NCI-H1105 (cell line): Measurements from ENCODE around the gene KIF5A.
"Not testable (repeated sequence)": the region's sequence is repeated elsewhere in the genome, so short reads cannot be mapped to it uniquely, and the experiment has no call there.

Experiments used
- DNase-seq: peaks from one replicate; lab custom pipeline; 2025; lab: John Stamatoyannopoulos, UW

The KIF5A gene

DNA sequence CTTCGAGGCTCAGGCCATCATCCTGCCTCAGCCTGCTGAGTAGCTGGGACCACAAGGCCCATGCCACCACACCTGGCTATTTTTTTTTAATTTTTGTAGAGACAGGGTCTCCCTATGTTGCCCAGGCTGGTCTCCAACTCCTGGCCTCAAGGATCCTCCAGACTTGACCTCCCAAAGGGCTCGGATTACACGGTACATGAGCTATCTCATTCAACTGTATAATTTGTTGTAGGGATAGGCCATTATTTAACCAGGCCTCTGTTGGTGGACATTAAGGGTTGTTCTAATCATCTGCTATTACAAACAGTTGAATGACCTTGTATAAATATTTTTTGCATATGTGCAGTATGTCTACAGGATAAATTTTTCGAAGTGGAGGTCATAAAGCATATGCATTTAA, 9.0 kb downstream of the KIF5A start:
- no peak for DNase-seq

DNA sequence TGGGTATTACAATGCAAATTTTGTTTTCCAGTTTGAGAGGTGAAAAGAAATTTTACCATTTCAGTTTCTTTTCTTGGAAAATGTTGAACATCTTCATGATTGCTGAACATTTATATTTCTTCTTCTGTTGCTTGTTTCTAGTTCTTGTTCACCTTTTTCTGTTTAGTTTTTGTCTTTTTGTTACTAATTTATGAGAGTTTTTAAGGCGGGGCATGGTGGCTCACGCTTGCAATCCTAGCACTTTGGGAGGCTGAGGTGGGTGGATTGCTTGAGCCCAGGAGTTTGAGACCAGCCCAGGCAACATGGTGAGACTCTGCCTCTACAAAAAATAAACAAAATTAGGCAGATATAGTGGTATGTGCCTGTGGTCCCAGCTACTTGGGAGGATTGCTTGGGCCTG, 10.7 kb downstream of the KIF5A start:
- no peak for DNase-seq

DNA sequence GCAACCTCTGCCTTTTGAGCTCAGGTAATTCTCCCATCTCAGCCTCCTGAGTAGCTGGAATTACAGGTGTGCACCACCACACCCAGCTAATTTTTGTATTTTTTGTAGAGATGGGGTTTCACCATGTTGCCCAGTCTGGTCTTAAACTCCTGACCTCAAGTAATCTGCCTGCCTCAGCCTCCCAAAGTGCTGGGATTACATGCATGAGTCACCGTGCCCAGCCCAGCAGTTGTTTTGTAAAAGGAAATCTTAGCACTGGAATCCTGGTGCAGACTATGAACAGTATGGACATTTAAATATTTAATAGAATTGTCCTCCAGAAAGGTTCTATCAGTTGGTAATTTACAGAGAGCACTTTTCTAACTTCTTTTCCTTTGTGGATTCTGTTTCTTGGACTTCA, 11.3 kb downstream of the KIF5A start:
- not testable (repeated sequence) for DNase-seq

DNA sequence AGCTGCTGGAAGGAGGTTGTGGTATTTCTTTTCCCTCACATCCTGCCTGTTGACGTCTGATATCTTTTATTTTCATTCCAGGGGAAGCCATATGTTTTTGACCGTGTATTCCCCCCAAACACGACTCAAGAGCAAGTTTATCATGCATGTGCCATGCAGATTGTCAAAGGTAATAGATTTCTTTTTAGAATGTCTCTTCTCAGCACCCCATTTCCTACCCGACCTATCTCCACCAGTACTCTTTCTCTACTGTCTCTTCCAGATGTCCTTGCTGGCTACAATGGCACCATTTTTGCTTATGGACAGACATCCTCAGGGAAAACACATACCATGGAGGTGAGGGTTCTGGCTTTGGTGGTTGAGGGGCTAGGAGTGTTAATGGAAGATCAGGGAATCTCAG, 13.5 kb downstream of the KIF5A start:
- no peak for DNase-seq

DNA sequence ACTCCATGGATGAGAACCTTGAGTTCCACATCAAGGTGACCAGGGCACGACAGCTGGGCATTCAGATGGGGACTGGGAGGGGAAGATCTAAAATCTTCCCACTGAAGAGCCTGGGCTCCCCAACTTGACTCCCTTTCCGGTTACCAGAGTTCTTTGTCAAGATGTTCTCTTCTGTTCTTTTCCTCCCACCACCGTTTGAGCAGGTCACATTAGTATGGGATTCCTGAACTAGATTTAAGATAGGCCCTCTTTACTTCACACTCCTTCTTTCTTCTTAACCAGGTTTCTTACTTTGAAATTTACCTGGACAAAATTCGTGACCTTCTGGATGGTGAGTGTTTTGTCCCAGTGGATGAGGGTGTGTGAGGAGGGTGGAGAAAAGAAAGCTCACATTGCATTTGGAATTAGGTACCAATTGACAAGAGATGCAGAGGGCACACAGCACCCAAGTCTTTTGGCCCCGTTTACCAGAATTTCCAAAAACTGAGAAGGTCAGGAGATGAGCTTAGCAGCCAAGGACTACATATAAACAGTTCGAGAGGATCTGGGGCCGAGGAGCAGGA, 14.4 kb downstream of the KIF5A start:
- no peak for DNase-seq

DNA sequence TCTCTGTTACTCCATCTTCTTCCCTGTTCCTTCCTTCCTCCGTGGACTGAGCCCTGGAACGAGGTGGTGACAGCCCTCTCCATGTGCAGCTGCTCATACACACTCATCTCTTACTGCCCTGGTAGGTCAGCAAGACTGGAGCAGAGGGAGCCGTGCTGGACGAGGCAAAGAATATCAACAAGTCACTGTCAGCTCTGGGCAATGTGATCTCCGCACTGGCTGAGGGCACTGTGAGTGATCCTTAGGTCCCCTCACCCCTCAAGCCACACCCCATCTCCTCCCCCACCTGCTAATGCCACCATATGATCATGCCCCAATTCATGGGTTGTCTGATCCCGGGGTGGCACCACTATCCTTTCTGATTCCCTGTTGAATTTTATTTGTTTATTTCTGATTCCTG, 19.0 kb downstream of the KIF5A start:
- DNase-seq, result no peak

DNA sequence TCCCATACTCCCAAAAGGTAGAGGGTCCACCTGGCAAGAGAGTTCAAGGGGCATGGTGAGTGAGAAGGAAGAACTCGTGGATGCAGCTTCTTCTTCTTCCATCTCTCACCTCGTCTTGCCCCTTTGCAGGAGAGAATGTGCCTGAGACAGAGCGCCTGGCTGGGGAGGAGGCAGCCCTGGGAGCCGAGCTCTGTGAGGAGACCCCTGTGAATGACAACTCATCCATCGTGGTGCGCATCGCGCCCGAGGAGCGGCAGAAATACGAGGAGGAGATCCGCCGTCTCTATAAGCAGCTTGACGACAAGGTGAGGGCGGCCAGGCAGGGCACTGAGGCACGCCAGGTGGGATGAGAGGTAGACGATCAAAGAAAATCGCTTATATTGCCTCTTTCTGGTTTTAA, 20.0 kb downstream of the KIF5A start:
- DNase-seq, result no peak

DNA sequence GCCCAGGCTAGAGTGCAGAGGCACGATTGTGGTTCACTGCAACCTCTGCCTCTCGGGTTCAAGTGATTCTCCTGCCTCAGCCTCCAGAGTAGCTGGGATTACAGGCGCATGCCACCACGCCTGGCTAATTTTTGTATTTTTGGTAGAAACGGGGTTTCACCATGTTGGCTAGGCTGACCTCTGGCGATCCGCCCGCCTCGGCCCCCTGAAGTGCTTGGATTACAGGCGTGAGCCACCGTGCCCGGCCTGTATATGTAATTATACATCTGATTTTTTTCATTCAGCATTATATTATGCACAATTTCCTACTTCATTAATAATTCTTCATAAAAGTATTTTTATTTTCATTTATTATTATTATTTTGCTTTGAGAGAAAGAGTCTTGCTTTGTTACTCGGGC, 20.6 kb downstream of the KIF5A start:
- DNase-seq, result not testable (repeated sequence)

DNA sequence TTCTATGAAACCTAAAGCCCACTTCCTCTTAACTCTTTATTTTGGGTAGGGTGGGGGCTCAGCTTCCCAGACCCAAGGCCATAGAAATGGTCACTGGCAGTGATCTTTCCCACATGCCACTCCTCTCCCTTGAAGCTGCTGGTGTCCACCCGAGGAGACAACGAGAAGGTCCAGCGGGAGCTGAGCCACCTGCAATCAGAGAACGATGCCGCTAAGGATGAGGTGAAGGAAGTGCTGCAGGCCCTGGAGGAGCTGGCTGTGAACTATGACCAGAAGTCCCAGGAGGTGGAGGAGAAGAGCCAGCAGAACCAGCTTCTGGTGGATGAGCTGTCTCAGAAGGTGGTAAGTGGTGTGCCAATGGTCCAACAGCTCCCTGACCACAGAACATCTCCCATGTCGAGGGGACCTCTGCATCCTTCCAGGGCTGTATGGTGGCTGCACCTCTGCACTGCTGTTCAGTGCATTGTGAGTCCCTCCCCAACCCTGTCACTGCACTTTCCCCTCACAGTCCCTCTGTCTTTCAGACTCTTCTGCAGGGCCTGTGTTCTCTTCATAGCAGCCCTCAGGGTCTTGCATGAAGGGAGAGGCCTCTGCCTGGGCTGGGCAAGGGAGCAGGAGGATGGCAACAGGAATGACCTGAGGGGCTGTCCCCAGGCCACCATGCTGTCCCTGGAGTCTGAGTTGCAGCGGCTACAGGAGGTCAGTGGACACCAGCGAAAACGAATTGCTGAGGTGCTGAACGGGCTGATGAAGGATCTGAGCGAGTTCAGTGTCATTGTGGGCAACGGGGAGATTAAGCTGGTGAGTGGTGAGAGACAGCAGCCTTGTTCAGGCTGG, 22.3 kb downstream of the KIF5A start:
- no peak for DNase-seq

DNA sequence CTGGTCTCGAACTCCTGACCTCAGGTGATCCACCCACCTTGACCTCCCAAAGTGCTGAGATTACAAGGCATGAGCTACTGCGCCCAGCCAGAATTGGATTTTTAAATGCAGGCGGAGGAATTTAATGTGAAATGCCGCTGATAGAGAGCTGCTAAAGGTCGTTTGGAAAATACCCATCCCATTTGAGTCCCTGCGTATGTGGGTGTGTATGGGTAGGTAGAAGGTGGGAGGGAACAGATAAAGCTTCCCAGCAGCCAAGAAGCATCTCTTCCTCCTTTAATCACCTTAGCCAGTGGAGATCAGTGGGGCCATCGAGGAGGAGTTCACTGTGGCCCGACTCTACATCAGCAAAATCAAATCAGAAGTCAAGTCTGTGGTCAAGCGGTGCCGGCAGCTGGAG, 25.0 kb downstream of the KIF5A start:
- DNase-seq, result no peak

DNA sequence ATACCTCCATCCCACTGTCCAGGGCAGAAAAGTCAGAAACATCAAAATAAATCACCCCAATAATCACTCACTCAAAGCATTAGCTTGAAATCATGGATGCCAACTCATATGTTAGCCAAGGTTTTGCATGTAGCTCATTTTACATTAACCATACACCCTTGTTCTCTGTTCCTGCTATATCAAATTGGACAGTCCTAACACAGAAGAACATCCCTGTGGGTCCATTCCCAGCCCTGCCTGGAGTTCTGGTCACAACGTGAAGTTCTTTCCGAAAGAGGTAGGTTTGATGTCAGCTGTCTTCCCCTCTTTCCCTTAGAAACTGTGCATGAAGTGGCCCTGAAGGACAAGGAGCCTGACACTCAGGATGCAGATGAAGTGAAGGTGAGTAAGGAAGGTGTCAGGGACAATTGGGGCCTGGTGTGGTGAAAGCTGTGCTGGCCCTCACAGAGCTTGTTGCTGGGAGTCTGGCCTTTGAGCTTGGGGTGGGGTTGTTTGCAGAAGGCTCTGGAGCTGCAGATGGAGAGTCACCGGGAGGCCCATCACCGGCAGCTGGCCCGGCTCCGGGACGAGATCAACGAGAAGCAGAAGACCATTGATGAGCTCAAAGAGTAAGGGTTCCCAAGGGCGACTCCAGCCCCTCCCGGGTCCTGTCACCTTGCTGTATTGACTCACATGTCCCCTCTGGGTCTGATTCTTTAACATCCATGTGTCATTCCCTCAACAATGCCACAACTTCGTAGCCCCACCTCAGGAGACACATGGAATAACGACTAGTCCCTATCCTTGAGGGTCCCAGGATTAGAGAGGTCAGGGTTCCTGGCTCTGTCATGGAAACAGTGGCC, 26.1 kb downstream of the KIF5A start:
- DNase-seq, result no peak

DNA sequence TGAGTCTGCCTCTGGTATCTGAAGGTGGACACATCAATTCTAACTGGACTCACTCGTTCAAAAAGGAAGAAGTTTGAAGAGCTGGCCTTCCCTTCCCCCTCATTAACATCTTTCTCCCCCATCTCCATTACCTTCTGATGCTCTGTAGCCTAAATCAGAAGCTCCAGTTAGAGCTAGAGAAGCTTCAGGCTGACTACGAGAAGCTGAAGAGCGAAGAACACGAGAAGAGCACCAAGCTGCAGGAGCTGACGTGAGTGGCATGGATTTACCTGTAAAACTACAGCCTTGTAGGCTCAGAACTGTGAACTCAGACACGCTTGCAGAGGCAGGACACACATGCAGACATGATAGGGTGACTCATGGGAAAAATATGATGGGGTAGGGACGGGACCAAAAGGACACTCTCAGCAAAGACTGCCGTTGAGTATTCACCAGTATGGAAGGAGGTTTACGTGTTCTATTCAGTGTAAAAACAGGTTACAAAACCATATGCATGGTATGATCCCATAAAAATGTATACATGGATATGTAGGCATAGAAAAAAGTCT, 26.8 kb downstream of the KIF5A start:
- no peak for DNase-seq

DNA sequence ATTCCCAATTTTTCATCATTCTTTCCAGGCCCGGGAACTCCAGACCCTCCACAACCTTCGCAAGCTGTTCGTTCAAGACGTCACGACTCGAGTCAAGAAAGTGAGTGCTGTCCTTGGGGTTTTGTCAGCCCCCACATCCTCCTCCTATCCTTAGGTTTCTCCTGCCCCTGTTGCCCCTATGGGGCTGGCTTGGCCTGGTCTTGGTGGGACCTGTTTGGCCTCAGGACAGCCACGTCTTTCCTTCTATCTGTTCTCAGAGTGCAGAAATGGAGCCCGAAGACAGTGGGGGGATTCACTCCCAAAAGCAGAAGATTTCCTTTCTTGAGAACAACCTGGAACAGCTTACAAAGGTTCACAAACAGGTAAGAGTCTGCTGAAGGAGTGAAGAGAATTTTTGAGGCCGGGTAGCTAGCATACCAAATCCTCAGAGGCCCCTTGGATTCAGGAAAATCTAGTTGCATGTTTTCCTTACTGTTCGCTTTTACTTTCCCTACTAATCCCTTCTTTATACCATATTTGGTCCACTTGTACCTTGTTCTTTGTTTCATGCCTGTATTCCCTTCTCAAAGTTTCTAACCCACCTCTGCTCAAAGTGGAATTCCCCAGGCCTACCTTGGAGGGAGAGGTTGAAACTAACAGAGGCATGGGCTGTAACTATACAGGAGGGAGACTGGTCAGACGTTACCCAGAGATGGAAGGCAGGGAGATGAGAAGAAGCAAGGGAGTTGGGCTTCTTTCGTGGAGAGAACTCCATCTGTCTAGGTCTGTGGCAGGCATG, 28.3 kb downstream of the KIF5A start:
- no peak for DNase-seq

DNA sequence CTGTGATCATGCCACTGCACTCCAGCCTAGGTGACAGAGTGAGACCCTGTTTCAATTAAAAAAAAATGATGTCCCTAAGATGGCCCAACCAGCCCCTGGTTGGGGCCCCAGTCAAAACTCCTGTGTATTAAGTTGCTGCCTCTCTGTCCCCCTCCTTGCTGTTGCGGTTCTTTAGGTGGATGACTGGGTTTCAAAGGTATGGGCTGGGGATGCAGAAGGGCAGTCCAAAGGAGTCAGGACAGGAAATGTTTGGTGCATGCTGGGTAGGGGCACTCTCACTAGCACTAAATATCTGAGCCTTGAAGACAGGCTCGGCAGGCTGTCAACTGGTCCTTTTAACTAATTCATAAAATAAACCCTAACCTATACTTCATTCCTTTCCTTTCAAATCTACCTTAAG, 29.2 kb downstream of the KIF5A start:
- no peak for DNase-seq

DNA sequence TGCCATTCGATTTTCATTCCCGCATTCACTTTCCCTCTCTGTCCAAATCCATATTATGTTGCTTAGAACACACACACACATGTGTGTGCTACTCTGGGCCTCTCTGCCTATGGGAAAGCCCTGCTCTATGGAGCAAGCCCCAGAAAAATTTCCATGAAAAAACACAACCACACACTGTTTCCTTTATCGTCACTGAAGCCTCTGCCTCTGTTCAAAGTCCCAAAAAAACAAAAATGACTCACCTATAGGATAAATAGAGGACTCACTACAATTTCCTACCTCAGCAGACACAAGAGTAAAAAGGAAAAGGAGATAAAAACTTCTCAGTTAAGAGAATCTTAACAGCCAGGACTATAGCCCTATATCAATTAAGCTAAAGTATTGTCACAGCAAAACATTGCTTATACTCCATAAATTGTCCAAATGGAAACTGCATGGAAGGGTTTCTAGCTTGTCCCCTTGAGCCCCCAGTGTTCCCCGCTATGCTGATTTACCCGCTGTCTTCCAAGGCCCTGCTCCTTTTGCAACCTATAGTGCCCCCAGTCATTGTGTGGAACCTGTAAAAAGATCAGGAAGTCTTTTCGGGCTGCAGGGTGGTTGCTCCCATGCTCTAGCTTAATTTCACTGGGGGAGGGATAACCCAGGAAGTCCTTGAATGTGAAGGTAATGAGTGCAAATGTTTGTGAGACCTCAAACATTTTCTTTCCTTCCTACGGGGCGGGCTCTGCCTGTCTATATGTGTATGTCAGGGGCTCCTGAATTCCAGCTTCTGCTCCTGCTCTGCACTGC, 30.0 kb downstream of the KIF5A start:
- DNase-seq, result no peak

DNA sequence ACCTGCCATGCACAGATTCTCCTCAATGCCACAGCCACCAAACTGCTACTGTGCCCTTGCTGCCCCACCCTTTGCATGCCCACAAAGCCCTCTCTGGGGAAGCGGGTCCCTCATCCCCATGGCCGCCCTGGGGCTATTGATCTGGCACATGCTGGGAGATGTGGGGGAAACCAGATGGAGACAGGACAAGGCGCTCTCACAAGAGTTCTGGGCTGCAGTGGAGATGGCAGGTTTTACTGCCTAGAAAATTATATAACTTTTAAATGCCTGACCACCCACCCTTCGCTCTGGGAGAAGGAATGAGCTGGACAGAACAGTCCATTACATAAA, 30.6 kb downstream of the KIF5A start:
- no peak for DNase-seq

DNA sequence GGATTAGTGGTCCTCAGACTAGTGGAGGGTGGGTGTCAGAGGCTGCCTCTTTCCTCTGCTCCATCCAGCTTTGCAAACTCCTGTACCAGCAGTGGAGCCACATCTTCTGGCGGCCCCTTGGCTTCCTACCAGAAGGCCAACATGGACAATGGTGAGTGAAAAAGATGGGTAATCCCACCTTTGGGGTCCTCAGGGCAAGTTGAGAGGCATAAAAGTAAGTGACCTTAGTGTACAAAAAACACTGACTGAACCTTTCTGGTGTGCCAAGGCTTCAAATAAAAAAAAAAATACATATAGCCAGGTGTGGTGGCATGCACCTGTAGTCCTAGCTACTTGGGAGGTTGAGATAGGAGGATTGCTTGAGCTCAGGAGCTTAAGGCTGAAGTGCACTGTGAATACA, 32.0 kb downstream of the KIF5A start:
- no peak for DNase-seq

DNA sequence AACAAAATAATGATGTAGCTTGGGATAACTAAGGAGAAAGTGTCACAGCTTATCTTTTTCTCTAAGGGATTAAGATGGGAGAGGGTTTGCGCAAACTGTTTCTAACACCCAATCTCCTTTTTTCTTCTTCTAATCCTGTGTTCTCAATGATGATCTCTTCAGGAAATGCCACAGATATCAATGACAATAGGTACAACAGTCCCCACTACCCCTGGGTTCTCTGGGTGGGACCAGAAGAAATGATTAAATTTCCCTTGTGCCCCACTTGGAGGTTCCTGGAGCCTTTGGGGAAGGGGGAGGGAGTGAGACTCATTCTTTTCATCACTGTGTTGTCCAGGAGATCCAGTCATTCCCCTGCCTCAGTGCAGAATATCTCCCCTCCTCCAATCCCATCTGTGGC, 32.6 kb downstream of the KIF5A start:
- no peak for DNase-seq

DNA sequence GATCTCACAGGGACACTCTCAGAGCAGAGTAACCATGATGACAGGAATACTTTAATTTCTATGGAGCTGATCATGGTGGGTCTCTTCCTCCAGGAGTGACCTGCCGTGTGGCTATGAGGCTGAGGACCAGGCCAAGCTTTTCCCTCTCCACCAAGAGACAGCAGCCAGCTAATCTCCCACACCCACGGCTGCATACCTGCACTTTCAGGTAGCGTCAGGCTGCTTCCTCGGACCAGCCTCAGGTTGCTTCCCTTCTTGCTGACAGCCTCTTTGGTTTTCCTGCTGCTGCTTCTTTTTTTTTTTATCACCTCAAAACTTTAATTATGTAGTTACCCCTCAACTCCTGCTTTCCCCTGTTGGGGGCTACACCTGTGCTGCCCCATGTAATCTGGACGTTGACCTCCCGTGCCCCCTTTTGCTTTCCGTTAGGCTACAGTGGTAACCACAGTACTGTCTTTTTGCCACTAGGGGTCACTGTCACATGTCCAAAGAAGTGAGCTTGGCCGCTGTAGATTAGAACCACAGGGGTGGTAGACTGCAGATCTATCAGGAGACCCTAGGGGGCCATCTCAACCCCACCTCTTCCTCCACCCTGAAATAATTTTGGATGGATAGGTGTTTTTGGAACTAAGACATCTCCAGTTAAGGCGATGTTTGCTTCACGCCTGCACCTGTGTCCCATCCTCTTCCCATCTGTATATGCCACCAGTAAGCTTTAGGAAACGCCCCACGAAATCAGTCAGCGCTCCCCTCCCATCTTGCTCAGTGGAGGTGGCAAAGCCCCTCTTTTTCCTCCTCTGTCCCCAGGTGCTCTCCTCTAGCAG, 33.4 kb downstream of the KIF5A start:
- peak; percentile 64 for DNase-seq

DNA sequence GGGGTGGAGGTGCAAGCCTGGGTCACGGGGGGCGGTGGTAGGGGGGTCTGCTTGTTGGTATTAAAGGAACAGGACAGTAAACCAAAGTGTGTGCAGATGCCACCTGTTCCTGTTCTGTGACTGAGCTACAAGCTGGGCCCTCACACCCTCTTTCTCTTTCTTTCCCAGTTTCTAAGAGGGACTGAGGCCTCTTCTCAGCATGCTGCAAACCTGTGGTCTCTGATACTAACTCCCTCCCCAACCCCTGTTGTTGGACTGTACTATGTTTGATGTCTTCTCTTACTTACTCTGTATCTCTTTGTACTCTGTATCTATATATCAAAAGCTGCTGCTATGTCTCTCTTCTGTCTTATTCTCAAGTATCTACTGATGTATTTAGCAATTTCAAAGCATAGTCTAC, 34.2 kb downstream of the KIF5A start:
- DNase-seq, result no peak
